ENCODE results near the gene MYO5C. TPM values are rescaled to one million over a fixed set of nuclear protein-coding genes. Genes with fewer than 3 reads are reported as not detected.

MYO5C gene, protein sequence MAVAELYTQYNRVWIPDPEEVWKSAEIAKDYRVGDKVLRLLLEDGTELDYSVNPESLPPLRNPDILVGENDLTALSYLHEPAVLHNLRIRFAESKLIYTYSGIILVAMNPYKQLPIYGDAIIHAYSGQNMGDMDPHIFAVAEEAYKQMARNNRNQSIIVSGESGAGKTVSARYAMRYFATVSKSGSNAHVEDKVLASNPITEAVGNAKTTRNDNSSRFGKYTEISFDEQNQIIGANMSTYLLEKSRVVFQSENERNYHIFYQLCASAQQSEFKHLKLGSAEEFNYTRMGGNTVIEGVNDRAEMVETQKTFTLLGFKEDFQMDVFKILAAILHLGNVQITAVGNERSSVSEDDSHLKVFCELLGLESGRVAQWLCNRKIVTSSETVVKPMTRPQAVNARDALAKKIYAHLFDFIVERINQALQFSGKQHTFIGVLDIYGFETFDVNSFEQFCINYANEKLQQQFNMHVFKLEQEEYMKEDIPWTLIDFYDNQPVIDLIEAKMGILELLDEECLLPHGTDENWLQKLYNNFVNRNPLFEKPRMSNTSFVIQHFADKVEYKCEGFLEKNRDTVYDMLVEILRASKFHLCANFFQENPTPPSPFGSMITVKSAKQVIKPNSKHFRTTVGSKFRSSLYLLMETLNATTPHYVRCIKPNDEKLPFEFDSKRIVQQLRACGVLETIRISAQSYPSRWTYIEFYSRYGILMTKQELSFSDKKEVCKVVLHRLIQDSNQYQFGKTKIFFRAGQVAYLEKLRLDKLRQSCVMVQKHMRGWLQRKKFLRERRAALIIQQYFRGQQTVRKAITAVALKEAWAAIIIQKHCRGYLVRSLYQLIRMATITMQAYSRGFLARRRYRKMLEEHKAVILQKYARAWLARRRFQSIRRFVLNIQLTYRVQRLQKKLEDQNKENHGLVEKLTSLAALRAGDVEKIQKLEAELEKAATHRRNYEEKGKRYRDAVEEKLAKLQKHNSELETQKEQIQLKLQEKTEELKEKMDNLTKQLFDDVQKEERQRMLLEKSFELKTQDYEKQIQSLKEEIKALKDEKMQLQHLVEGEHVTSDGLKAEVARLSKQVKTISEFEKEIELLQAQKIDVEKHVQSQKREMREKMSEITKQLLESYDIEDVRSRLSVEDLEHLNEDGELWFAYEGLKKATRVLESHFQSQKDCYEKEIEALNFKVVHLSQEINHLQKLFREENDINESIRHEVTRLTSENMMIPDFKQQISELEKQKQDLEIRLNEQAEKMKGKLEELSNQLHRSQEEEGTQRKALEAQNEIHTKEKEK (N-terminal part only)
- under 1 TPM in 2 of 6 experiments, not detected in 4; 0.02 to 0.10 TPM for total RNA-seq (2021; fragmentation: NEBNext Ultra II Directional; extraction: Animal tissue kit (Norgen Biotek cat#: 25700))
- long read RNA-seq, result 0 reads

GRCh38 chr15:52295421-52296001, at the start of gene MYO5C:
Gene MYO5C, minus strand, starts transcription at chr15:52295804. Its CDS starts 168 bp downstream, at chr15:52295636.
- Mint-ChIP-seq H3K27ac (no peak within 1 kb of the TSS), H3K36me3 (ENCODE audit: low read depth) (peaks cover 5% of the 10 kb centered on the region; the same call in 1 of the 2 replicates), H3K4me1 (ENCODE audit: low read depth) (peaks cover 8% of the 10 kb centered on the region; the same call in 1 of the 2 replicates), H3K27me3 (ENCODE audit: insufficient read depth) (peaks cover 21% of the 10 kb centered on the region), H3K9me3 (peaks cover 5% of the 10 kb centered on the region), H3K4me3 (no peak within 1 kb of the TSS)
- TF ChIP-seq, protein P1, sequence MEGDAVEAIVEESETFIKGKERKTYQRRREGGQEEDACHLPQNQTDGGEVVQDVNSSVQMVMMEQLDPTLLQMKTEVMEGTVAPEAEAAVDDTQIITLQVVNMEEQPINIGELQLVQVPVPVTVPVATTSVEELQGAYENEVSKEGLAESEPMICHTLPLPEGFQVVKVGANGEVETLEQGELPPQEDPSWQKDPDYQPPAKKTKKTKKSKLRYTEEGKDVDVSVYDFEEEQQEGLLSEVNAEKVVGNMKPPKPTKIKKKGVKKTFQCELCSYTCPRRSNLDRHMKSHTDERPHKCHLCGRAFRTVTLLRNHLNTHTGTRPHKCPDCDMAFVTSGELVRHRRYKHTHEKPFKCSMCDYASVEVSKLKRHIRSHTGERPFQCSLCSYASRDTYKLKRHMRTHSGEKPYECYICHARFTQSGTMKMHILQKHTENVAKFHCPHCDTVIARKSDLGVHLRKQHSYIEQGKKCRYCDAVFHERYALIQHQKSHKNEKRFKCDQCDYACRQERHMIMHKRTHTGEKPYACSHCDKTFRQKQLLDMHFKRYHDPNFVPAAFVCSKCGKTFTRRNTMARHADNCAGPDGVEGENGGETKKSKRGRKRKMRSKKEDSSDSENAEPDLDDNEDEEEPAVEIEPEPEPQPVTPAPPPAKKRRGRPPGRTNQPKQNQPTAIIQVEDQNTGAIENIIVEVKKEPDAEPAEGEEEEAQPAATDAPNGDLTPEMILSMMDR (IDR thresholded peaks at IDR 0.05), result no peak
- DNase-seq, result no peak

DNA sequence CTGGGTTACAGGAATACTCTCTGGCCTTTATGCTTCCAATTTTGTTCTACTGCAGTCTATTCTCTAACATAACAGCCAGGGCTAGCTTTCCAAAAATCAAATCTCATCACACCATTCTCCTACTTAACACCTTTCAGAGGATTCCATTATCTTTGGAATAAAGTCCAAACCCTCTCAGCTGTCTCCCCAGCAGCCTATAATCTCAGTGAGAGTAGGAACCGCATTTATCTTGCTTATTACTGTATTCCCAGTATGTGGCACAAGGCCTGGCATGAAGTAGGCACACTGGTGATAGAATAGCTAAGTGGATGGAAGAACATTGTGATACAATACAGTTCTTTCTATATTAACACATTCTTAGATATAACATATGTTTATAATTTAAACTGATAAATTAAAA, 49.0 kb upstream of the MYO5C start:
- Mint-ChIP-seq H3K4me3 (no peak overlapping the region), H3K4me1 (ENCODE audit: low read depth) (peaks cover 32% of the 10 kb centered on the region), H3K9me3 (no peaks in the 10 kb centered on the region), H3K36me3 (ENCODE audit: low read depth) (0 out of 2 replicates have a peak, but pooled peaks cover 8% of the 10 kb centered on the region), H3K27me3 (ENCODE audit: insufficient read depth) (no peaks in the 10 kb centered on the region; the same call in 1 of the 2 replicates), H3K27ac (no peak overlapping the region)
- no peak for DNase-seq
- TF ChIP-seq, protein P1 (IDR thresholded peaks at IDR 0.05), result no peak

- H3K36me3 Mint-ChIP-seq (ENCODE audit: low read depth), result 0 out of 2 replicates have a peak, but pooled peaks cover 3% of the 10 kb centered on the region
- no peak overlapping the region for H3K4me3 Mint-ChIP-seq
- peaks cover 25% of the 10 kb centered on the region for H3K4me1 Mint-ChIP-seq (ENCODE audit: low read depth)
- TF ChIP-seq, protein P1 (IDR thresholded peaks at IDR 0.05), result no peak
- H3K27me3 Mint-ChIP-seq (ENCODE audit: insufficient read depth), result no peaks in the 10 kb centered on the region; the same call in 1 of the 2 replicates
- DNase-seq, result peak; percentile 39
- H3K27ac Mint-ChIP-seq, result no peak overlapping the region; the same call in 1 of the 2 replicates
- H3K9me3 Mint-ChIP-seq, result no peaks in the 10 kb centered on the region
These were observed 48.2 kb upstream of the MYO5C start for GRCh38 chr15:52343831-52344230.

- H3K4me1 Mint-ChIP-seq (ENCODE audit: low read depth), result peaks cover 48% of the 10 kb centered on the region
These were observed 44.5 kb upstream of the MYO5C start for GRCh38 chr15:52340093-52340492.

More at GRCh38 chr15:52340093-52340492, 44.5 kb upstream of the MYO5C start:
- H3K4me3 Mint-ChIP-seq, result no peak overlapping the region
- H3K9me3 Mint-ChIP-seq, result no peaks in the 10 kb centered on the region
- TF ChIP-seq, protein P1 (IDR thresholded peaks at IDR 0.05), result no peak
- no peak for DNase-seq
- H3K36me3 Mint-ChIP-seq (ENCODE audit: low read depth), result peaks cover 3% of the 10 kb centered on the region; the same call in 1 of the 2 replicates
- no peak overlapping the region for H3K27ac Mint-ChIP-seq
- H3K27me3 Mint-ChIP-seq (ENCODE audit: insufficient read depth), result peaks cover 2% of the 10 kb centered on the region
